Testis (tissue), 2 donors: ENCODE measurements around the gene CPZ.

Experiments used
- CTCF ChIP-seq, 3 experiments: fragments of 450-650 bp in 2 of 3; fragments of 200-600 bp in 1 of 3; sonication (generic) in 1 of 3; IDR thresholded peaks; one replicate each; pipeline ENCODE4 v1.5.1; 2016 to 2019; ENCODE audit warnings: antibody characterized with exemption in 3 of 3, mild to moderate bottlenecking in 2 of 3, moderate library complexity in 1 of 3
- POLR2A ChIP-seq: fragments of 450-650 bp; IDR thresholded peaks from one replicate; pipeline ENCODE4 v1.6.1; 2017; ENCODE audit warnings: antibody characterized with exemption, mild to moderate bottlenecking, moderate library complexity

- TF ChIP-seq POLR2A, result no peak
- no peak for TF ChIP-seq CTCF (IDR thresholded peaks at IDR 0.05)
Observed at GRCh38 chr4:8597319-8597718, 4.8 kb downstream of the CPZ start.
